Pulmonary artery endothelial cell (primary cell): ENCODE data around the gene STX8. TPM values are rescaled to one million over a fixed set of nuclear protein-coding genes. Genes with fewer than 3 reads are reported as not detected.
"Not testable (repeated sequence)": the region's sequence is repeated elsewhere in the genome, so short reads cannot be mapped to it uniquely, and the experiment has no call there.

Experiments
- DNase-seq: peaks from one replicate; pipeline ENCODE4 v3.0.0-alpha.2; 2011; ENCODE audit warnings: low read depth, low spot score
- total RNA-seq: library from RNA; depleted of rRNA; stranded (reverse); fragments of >200 nt; gene quantifications from 2 replicates; pipeline ENCODE4 v1.2.3, GENCODE V29; 2014

STX8 gene
- total RNA-seq, 1 donor from 2014 or later = 72.6 TPM

DNA sequence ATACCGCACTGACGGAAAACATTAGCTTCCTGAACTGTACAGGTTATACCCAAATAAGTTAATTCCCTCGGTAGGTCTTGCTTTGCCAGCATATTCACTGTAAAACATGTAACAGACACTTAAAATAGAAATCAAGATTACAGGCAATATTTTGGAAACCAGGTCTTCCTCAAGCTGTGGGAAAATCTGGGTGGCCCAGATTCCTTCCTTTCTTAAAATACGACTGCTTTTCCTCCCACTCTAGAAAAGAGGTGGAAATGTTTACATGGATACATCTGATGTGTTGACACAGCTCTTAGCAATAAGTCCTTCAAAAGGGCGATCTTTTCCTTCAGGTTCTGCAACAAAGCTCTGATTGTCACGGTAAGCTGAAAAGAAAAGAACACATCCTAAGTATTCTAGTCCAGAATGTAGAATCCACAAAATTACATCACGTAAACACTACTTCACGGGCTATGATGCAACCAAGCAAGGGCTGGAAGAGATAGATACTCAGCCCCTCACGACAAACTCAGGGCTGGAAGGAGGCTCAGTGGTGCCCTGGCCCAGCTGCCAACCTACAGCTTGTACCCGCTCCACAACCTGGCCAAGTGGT lies 18.4 kb downstream of the STX8 start:
- no peak for DNase-seq

DNA sequence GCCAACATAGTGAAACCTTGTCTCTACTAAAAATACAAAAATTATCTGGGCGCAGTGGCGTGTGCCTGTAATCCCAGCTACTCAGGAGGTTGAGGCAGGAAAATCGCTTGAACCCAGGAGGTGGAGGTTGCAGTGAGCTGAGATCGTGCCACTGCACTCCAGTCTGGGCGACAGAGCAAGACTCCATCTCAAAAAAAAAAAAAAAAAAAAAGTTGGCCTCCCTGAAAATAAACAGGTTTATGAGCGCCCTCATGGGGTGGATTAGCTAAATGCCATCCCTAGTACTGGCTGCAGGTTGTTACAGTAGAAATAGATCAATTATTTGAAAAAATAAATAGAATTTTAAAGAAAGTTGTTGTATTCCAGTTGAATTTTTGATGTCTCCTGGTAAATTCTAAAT lies 20.9 kb downstream of the STX8 start:
- DNase-seq = not testable (repeated sequence)

DNA sequence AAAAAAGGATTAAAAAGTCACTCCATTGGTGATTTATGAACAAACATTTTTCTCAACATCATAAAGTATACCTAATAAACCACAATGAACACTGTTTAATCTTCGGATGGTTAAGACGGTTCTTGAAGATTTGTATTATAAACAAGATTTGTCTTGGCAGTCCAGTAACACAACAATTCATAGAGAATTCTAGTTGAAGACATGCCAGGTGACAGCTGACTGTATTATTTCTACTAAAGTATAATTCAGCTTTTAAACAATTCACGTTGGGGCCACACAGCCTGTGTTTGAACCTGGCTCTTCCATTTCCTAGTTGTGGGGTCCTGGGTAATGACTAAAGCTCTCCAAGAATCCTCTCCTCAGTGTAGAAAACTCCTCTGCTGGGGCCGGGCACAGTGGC lies 22.0 kb downstream of the STX8 start:
- no peak for DNase-seq

DNA sequence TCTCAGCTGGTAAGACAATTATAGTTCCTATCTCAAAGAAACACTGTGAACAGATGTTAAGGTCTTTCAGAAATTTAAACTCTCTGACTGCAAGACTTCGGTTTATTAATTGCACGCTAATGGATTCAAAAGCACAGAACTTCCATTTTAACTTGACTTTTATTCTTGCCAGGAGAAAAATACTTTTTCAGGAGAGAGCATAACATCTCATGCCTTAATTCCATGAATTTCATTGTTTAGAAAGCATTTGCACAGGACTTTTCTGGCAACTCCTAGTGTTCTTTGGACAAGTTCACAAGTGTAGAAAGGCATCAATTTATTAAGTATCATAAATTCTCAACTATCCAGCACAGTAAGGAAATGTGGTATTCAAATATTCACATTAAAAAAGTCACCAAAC lies 22.4 kb downstream of the STX8 start:
- DNase-seq = no peak

DNA sequence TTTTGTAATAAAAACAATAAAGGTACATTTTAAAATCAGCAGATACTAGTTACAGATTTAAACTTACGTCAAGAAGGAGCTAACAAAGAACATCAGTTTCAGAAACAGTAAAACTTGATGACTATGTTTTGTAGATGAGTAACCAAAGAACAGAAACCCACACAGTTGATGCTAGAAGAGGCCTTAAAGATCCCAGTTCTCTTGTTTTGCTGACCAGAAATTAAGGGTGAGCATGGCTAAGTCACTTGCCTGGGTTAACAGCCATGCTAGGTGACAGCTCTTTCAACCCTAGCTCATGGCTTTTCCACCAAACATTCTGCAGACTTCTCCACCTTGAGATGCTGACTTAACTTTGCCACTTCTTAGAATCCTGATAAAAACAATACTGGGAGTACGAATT lies 26.4 kb downstream of the STX8 start:
- DNase-seq = no peak

DNA sequence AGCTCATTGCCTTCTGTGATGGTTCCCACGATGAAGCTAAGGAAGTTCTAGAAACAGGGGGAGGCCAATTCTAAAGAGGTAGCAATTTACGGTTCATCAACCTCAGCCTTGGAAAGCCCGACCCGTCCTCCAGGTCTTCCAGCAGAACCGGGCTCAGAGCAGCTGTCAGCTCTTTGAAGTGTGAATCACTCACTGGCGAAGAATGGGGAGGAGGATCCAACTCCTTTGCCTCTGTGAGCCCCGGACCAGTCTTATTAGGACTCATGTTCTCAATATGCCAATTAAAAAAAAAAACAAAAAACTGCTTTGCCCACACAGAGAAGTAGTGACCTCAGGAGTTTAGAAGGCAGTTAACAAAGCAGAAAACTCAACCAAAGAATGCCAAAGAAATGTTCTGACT lies 31.4 kb downstream of the STX8 start:
- DNase-seq = no peak

DNA sequence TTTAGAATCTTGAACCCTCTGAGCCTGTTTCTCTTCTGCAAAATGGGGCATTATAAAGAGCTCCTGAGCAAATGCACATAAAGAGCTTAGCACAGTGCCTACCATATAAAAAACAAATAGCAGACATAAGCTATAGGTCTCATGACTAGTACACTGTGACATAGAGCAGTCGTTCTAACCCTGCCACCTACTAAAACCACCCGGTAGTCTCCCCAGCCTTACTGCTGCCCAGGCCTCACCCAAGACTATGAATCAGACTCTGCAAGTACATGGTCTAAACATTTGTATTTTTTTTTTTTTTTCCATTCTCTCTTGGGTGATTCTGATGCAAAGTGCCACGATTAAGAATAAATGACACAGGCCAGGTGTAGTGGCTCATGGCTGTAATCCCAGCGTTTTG lies 33.9 kb downstream of the STX8 start:
- no peak for DNase-seq

DNA sequence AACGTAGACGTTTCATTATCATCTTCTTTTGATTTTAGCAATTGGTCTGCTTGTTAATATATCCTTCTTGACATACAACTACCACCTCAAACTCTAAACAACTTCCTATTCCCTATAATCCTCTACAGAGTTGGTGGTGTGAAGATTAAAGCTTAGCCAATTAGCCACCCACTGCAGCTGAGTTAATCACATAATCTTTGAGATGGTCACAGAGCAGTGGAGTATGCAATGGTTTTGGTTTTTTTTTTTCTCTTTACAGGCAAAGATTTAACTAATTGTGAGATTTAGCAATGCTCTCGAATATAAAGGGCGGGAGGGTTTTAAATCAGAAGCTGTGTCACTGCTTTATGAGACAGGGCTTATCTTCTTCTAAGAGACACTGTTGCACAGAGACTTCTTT lies 37.0 kb downstream of the STX8 start:
- DNase-seq = no peak

DNA sequence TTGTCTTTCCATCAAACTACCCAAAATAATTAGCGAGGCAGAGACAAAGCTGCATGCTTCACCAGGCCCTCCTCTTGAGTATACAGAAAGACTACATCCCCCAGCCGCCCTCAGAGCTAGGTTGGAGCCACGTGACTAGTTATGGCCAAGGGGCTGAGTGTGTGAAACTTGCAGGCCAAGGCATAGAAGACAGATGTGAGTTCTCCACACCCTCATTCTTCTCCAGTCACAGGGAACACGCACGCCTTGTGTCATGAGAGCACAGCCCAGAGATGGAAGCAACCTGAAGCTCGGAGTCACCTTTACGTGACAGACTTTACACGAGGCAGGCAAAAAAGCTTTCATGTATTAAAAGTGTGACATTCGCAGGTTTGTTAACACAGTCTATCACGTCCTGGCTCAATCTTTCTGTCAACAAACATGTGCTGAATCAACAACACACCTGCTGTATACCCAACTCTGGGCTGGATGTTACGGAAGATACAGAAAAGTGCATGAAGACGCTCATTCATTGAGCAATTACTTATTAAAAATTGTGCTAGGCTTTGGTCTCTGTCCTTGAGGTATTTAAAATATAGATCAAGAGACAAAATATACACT lies 38.3 kb downstream of the STX8 start:
- DNase-seq = no peak

DNA sequence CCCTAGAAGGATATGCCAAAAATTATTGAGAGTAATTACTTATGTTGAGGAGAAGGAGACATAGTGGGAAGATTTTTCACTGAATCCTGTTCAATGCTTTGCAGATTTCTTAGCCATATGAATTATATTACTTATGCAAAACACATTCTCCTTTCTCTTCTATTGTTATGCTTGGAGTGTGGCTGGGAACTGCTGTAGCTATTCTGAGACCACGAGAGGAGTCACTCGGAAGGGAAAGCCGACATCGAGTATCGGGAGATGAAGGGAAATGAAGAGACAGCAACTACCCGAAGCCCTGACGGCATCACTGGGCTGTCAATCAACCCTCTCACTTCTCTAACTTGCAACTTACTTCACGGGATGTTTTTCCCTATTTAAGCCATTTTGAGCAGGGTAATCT lies 39.6 kb downstream of the STX8 start:
- no peak for DNase-seq

DNA sequence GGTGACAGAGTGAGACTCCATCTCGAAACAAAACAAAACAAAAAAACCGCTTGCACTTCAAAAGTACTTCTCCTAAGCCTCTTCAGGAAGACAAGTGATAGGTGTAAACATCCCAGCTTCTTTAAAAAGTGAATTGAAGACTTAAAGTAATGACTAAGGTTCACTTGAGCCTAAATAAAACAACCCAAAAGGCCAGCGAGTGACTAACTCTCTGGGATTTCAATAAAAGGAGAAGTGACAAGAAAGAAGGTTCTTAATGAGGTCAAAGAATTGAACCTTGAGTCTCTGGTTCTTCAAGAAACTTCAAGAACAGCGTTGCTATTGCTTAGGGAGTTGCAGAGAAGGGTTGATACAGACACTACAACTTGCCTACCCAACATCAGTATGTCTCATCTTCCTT lies 42.2 kb downstream of the STX8 start:
- no peak for DNase-seq

DNA sequence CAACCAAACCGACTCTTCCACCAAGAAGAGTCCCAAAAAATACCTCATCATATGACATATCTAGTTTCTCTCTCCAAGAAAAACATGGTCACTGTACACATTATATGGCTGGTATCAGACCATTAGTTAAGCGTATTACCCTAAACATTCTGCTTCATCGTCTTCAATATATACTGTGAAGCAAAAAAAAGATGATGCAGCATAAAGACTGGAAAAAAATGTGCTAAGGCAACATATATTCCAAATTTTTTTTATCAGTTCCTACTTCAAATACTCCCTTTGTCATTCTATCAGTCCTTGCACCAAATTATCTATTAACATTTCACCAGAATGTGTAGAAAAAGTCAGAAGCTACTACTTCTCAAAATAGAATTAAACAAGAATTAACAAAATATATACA lies 42.9 kb downstream of the STX8 start:
- DNase-seq = no peak

DNA sequence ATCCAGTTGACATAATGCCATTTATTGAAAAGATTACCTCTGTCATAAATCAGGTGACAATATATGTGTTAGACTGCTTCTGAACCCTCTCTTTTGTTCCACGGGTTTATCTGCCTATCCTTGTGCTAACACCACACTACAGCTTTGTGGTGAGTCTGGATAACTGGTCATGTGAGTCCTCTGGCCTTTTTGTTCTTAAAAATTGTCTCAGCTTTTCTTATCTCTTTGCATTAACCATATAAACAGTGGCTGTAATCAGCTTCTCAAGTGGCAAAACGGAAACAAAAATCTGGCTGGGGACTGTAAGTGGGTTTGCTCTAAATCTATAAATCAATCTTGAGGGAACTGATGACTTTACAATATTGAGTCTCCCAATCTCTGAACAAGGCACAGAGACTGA lies 44.6 kb downstream of the STX8 start:
- DNase-seq = no peak

DNA sequence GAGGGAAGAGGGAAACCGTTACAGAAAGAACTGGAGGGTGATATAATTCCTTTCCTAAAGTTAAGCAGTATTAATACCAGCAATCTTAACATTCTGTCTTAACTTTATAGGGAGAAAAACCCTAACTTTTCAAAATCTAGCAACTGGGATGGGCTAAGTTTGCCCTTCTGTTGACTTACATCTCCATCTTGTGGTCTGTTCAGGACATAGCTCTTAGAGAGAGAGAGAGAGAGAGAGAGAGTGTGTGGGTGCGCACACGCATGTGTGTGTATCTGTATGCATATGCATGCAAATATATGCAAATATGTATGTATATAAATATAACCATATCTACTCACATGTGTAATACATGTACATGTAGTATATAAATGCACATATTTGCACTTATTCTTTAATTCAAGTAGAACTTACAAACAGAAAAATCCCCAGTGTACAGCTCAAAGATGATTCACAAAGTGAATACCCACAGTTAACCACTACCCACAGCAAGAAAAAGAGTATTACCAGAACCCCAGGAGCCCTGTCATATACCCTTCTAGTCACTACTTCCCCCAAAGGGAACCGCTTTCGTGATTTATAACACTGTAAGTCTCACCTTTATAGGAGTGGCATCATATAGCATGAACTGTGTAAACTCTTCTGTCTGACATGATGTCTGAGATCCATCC lies 46.5 kb downstream of the STX8 start:
- DNase-seq = no peak

DNA sequence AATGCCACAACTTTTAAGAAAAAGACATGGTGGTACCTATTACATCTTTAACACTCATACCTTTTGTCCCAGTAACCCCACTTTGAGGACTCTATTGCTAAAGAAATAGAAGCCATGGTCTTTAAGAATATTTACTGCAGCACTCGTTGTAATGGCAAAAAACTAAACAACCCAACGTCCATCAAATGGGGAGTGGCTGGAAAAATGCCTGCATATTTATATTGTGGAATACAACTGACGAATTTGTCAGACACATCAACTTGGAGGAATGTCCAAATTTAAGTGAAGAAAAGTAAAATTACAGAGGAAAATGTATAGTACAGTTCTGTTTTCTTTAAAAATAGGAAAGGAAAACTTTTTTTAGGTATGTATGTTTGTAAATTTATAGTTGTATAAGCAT lies 47.8 kb downstream of the STX8 start:
- DNase-seq = no peak

DNA sequence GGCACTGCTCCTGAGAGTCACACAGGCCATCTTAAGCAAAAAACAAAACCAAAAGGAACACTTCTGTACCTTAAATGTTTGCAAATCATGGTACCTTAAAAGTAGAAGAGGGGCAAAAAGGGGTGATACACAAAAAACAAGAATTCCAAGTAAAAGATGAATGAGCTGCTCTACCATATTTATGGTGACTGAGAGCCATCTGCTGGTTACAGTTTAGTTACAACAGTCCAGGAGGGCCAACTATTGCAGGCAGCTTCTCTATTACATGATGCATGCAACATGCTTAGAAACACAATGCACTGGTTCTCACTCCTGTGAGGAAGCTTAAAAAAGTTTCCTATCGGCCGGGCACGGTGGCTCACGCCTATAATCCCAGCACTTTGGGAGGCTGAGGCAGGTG lies 53.5 kb downstream of the STX8 start:
- DNase-seq = peak; percentile 26

DNA sequence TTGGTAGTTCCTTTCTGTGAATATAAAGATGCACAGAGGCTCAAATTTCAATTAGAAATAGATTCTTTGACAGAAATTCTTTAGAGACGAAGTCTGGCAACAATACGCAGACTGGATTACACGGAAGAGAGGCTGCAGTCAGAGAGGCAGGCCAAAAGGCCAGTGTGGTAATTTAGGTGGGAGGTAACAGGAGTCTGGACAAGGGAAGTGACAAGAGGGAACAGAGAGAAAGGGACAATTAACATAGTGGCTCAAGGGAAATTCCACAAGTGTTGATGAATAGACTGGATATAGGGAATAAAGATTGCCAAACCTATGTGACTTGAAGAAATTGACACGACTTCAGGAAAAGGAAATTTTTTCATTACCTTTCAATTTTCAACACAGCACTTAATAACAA lies 54.6 kb downstream of the STX8 start:
- no peak for DNase-seq

DNA sequence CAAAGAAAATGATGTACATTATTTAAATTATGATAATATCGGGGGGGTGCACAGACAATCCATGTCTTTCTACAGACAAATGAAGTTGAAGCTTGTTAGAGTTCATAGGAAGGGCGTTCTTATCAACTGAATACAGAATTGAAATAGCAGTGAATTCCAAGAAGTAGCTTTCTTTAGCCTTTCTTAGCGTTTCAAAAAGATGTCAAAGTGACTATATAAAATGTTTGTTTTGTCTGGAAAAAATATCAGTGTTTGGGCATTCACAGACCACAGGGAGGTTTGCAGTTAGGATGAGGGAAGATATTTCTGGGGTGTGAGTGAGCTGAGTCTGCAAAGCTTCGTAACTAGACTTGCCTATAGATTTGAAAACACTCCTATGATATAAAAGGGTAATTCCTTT lies 55.0 kb downstream of the STX8 start:
- DNase-seq = no peak

DNA sequence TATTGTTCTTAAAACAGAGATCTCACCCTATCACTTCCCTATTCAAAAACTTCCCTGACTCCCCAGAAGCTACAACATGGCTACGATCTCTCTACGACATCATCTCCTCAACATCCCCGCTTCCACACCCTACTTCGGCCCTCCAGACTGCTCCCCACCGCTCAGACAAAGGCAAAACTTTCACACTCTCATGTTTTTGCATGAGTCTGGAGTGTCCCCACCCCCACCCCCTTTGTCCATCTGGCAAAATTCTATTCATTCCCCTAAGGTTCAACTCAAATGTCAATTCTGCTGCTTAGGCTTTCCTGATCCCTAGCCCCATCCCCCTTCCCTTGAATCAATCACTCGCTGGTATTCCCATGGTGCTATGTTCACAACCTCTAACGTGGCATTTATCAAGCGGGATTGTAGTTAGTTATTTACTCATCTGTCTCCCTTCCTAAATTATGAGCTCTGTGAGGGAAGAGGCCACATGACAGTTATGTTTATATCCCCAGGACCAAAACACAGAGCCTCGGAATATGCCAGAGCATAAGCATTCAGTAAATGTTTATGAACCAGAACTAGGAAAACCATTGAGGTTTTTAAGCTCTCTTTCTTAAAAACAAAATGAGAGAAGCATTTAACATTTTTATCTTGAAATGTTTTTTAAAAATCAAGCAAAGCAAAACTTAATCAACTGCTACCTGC lies 55.9 kb downstream of the STX8 start:
- no peak for DNase-seq

DNA sequence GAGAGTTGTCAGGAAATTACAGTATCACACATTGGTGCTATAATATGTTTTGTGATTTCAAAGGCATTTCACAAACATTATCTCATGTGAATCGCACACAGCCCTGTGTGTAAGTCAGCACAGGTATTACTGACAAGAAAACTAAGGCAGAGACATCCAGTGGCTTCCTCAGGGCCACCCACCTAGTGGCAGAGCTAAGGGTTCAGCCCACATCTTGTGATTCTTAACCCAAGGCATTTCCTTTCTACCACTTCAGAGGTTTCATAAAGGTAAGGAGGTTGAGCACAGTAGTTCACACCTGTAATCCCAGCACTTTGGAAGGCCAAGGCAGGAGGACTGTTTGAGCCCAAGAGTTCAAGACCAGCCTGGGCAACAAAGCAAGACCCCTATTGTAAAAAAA lies 58.2 kb downstream of the STX8 start:
- DNase-seq = no peak

DNA sequence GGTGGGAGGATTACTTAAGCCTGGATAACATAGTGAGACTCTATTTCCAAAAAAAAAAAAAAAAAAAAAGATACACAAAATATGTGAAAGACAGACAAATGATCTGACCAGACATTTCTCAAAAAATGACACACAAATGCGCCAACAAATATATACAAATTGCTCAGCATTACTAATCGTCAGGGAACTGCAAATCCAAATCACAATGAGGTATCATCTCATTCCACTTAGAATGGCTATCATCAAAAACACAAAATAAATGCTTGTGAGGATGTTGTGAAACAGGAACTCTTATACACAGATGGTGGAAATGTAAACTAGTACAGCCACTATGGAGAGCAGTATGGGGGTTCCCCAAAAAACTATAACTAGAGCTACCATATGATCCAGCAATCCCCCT lies 62.4 kb downstream of the STX8 start:
- DNase-seq = no peak

DNA sequence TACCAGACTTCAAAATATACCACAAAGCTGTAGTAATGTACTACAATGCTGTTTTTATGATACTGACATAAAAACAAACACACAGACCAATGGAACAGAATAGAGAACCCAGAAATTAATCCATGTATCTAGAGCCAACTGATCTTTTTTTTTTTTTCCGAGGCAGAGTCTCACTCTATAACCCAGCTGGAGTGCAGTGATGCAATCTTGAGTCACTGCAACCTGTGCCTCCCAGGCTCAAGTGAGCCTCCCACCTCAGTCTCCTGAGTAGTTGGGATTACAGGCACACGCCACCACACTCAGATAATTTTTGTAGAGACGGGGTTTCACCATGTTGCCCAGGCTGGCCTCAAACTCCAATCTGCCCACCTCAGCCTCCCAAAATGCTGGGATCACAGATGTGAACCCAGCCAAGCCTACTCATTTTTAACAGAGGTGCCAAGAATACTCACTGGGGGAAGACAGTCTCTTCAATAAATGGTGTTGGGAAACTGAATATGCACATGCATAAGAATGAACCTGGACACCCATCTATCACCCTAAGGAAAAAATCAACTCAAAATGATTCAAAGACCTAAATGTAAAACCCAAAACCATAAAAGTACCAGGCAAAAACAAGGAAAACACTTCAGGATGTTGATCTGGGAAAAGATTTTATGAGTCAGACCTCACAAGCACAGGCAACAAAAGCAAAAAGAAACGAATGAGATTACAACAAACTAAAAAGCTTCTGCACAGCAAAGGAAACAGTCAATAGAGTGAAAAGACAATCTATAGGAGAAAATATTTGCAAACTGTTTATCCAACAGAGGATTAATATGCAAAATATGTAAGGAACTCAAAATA lies 63.1 kb downstream of the STX8 start:
- DNase-seq = peak; percentile 33
